ENCODE data around the gene CLTB.
"Not testable (repeated sequence)": the region's sequence is repeated elsewhere in the genome, so short reads cannot be mapped to it uniquely, and the experiment has no call there.

- not testable (repeated sequence) for TF ChIP-seq EZH2phosphoT487 (IDR thresholded peaks at IDR 0.05; ENCODE audit: borderline replicate concordance, low read length); CTCF (IDR thresholded peaks at IDR 0.05; ENCODE audit: low read depth, low read length, poor library complexity, severe bottlenecking)
Observed at GRCh38 chr5:176442911-176443310, 26.6 kb upstream of the CLTB start.
